ENCODE measurements around the gene CNOT4.
"Not testable (repeated sequence)": the region's sequence is repeated elsewhere in the genome, so short reads cannot be mapped to it uniquely, and the experiment has no call there.

The CNOT4 gene

GRCh38 chr7:135352285-135352684, 157.6 kb downstream of the CNOT4 start:
- H2AFZ ChIP-seq (ENCODE audit: insufficient read depth, low read length, poor library complexity) = no peak overlapping the region
- no peak overlapping the region for H3K27ac ChIP-seq (ENCODE audit: low read depth, low read length)

GRCh38 chr7:135351070-135351469, 158.8 kb downstream of the CNOT4 start:
- H3K36me3 ChIP-seq (ENCODE audit: control insufficient read depth in 1 of 2, insufficient read depth in 2 of 2, low read length in 2 of 2); H3K79me2 ChIP-seq (ENCODE audit: control insufficient read depth, insufficient read depth, low read length, poor library complexity); H2BK5ac ChIP-seq (ENCODE audit: low read depth, low read length, poor library complexity); H3K4ac ChIP-seq (ENCODE audit: low read depth, low read length); H4K8ac ChIP-seq (ENCODE audit: low read depth, low read length); H2BK12ac ChIP-seq (ENCODE audit: low read length); H3K79me1 ChIP-seq (ENCODE audit: low read length); H3K18ac ChIP-seq (ENCODE audit: low read length); H3K23ac ChIP-seq (ENCODE audit: low read length); H4K12ac ChIP-seq (ENCODE audit: low read depth, low read length); H3K14ac ChIP-seq (ENCODE audit: low read length); H3K4me1 ChIP-seq (ENCODE audit: control insufficient read depth in 1 of 2, insufficient read depth in 2 of 2, low read length in 2 of 2); H3K27ac ChIP-seq (ENCODE audit: low read depth, low read length); H3K4me3 ChIP-seq (ENCODE audit: low read depth, low read length); H2BK120ac ChIP-seq (ENCODE audit: insufficient read depth, low read length, poor library complexity); H4K91ac ChIP-seq (ENCODE audit: low read depth, low read length); H3K9ac ChIP-seq (ENCODE audit: low read length); H3K4me2 ChIP-seq (ENCODE audit: low read length); DNase-seq; H3K9me3 ChIP-seq (ENCODE audit: insufficient read depth, low read depth, low read length); H3K27me3 ChIP-seq (ENCODE audit: insufficient read depth, low read length); H2AFZ ChIP-seq (ENCODE audit: insufficient read depth, low read length, poor library complexity); H2AK5ac ChIP-seq (ENCODE audit: low read length): not testable (repeated sequence)
- WGBS (ENCODE audit: extremely low coverage, insufficient coverage, insufficient read length) = no CpG with 5 or more reads among the region's 9 CpGs

More at GRCh38 chr7:135352285-135352684, 157.6 kb downstream of the CNOT4 start:
- DNase-seq = no peak
- H3K79me2 ChIP-seq (ENCODE audit: control insufficient read depth, insufficient read depth, low read length, poor library complexity) = no peaks in the 10 kb centered on the region
- no peaks in the 10 kb centered on the region for H3K27me3 ChIP-seq (ENCODE audit: insufficient read depth, low read length)
- no peak overlapping the region for H4K8ac ChIP-seq (ENCODE audit: low read depth, low read length)
- no peak overlapping the region for H3K4me3 ChIP-seq (ENCODE audit: low read depth, low read length)
- no peak overlapping the region for H2BK120ac ChIP-seq (ENCODE audit: insufficient read depth, low read length, poor library complexity)
- no peaks in the 10 kb centered on the region for H3K36me3 ChIP-seq (ENCODE audit: control insufficient read depth in 1 of 2, insufficient read depth in 2 of 2, low read length in 2 of 2)
- no peak overlapping the region for H3K23ac ChIP-seq (ENCODE audit: low read length)
- H3K4me1 ChIP-seq (ENCODE audit: control insufficient read depth in 1 of 2, insufficient read depth in 2 of 2, low read length in 2 of 2) = no peaks in the 10 kb centered on the region
- H3K4me2 ChIP-seq (ENCODE audit: low read length) = no peak overlapping the region
- no peak overlapping the region for H3K9ac ChIP-seq (ENCODE audit: low read length)
- H3K14ac ChIP-seq (ENCODE audit: low read length) = no peak overlapping the region
- no CpG with 5 or more reads among the region's 5 CpGs for WGBS (ENCODE audit: extremely low coverage, insufficient coverage, insufficient read length)
- H2AK5ac ChIP-seq (ENCODE audit: low read length) = no peak overlapping the region
- no peak overlapping the region for H4K12ac ChIP-seq (ENCODE audit: low read depth, low read length)
- H3K9me3 ChIP-seq (ENCODE audit: insufficient read depth, low read depth, low read length) = no peaks in the 10 kb centered on the region
- no peaks in the 10 kb centered on the region for H3K79me1 ChIP-seq (ENCODE audit: low read length)
- no peak overlapping the region for H3K4ac ChIP-seq (ENCODE audit: low read depth, low read length)
- no peak overlapping the region for H2BK5ac ChIP-seq (ENCODE audit: low read depth, low read length, poor library complexity)
- no peak overlapping the region for H2BK12ac ChIP-seq (ENCODE audit: low read length)
- H4K91ac ChIP-seq (ENCODE audit: low read depth, low read length) = no peak overlapping the region
- H3K18ac ChIP-seq (ENCODE audit: low read length) = no peak overlapping the region

- Histone ChIP-seq H2BK120ac (ENCODE audit: insufficient read depth, low read length, poor library complexity) (no peak overlapping the region), H3K23ac (ENCODE audit: low read length) (no peak overlapping the region), H3K36me3 (ENCODE audit: control insufficient read depth in 1 of 2, insufficient read depth in 2 of 2, low read length in 2 of 2) (no peaks in the 10 kb centered on the region), H3K4me3 (ENCODE audit: low read depth, low read length) (no peak overlapping the region), H4K8ac (ENCODE audit: low read depth, low read length) (no peak overlapping the region), H3K4me2 (ENCODE audit: low read length) (no peak overlapping the region), H2BK5ac (ENCODE audit: low read depth, low read length, poor library complexity) (no peak overlapping the region), H3K27ac (ENCODE audit: low read depth, low read length) (no peak overlapping the region), H2AK5ac (ENCODE audit: low read length) (no peak overlapping the region), H3K79me1 (ENCODE audit: low read length) (no peaks in the 10 kb centered on the region), H3K79me2 (ENCODE audit: control insufficient read depth, insufficient read depth, low read length, poor library complexity) (no peaks in the 10 kb centered on the region), H3K4ac (ENCODE audit: low read depth, low read length) (no peak overlapping the region), H3K27me3 (ENCODE audit: insufficient read depth, low read length) (no peaks in the 10 kb centered on the region), H4K91ac (ENCODE audit: low read depth, low read length) (no peak overlapping the region), H3K9me3 (ENCODE audit: insufficient read depth, low read depth, low read length) (no peaks in the 10 kb centered on the region), H3K18ac (ENCODE audit: low read length) (no peak overlapping the region), H2AFZ (ENCODE audit: insufficient read depth, low read length, poor library complexity) (no peak overlapping the region), H3K9ac (ENCODE audit: low read length) (no peak overlapping the region), H4K12ac (ENCODE audit: low read depth, low read length) (no peak overlapping the region), H3K14ac (ENCODE audit: low read length) (no peak overlapping the region), H3K4me1 (ENCODE audit: control insufficient read depth in 1 of 2, insufficient read depth in 2 of 2, low read length in 2 of 2) (no peaks in the 10 kb centered on the region), H2BK12ac (ENCODE audit: low read length) (no peak overlapping the region)
- WGBS (ENCODE audit: extremely low coverage, insufficient coverage, insufficient read length) = no CpG with 5 or more reads among the region's 1 CpG
- DNase-seq = no peak
Observed at GRCh38 chr7:135349746-135350145, 160.2 kb downstream of the CNOT4 start.

- H3K27me3 ChIP-seq (ENCODE audit: insufficient read depth, low read length) = no peaks in the 10 kb centered on the region
- H4K12ac ChIP-seq (ENCODE audit: low read depth, low read length) = no peak overlapping the region
- H3K9me3 ChIP-seq (ENCODE audit: insufficient read depth, low read depth, low read length) = no peaks in the 10 kb centered on the region
- no peaks in the 10 kb centered on the region for H3K79me2 ChIP-seq (ENCODE audit: control insufficient read depth, insufficient read depth, low read length, poor library complexity)
- H3K9ac ChIP-seq (ENCODE audit: low read length) = no peak overlapping the region
- no peak for DNase-seq
- no peak overlapping the region for H3K23ac ChIP-seq (ENCODE audit: low read length)
- H4K8ac ChIP-seq (ENCODE audit: low read depth, low read length) = no peak overlapping the region
- H3K27ac ChIP-seq (ENCODE audit: low read depth, low read length) = no peak overlapping the region
- no peak overlapping the region for H2BK5ac ChIP-seq (ENCODE audit: low read depth, low read length, poor library complexity)
- H2AFZ ChIP-seq (ENCODE audit: insufficient read depth, low read length, poor library complexity) = no peak overlapping the region
- H3K4ac ChIP-seq (ENCODE audit: low read depth, low read length) = no peak overlapping the region
- H3K4me2 ChIP-seq (ENCODE audit: low read length) = no peak overlapping the region
- no peak overlapping the region for H2BK120ac ChIP-seq (ENCODE audit: insufficient read depth, low read length, poor library complexity)
- H3K79me1 ChIP-seq (ENCODE audit: low read length) = no peaks in the 10 kb centered on the region
- H3K4me1 ChIP-seq (ENCODE audit: control insufficient read depth in 1 of 2, insufficient read depth in 2 of 2, low read length in 2 of 2) = no peaks in the 10 kb centered on the region
- no peak overlapping the region for H3K4me3 ChIP-seq (ENCODE audit: low read depth, low read length)
- no peak overlapping the region for H2BK12ac ChIP-seq (ENCODE audit: low read length)
- H3K36me3 ChIP-seq (ENCODE audit: control insufficient read depth in 1 of 2, insufficient read depth in 2 of 2, low read length in 2 of 2) = no peaks in the 10 kb centered on the region
- H4K91ac ChIP-seq (ENCODE audit: low read depth, low read length) = no peak overlapping the region
- no peak overlapping the region for H2AK5ac ChIP-seq (ENCODE audit: low read length)
- no peak overlapping the region for H3K14ac ChIP-seq (ENCODE audit: low read length)
- H3K18ac ChIP-seq (ENCODE audit: low read length) = no peak overlapping the region
Observed at GRCh38 chr7:135348493-135348892, 161.4 kb downstream of the CNOT4 start.

Measured in trophoblast cell (in vitro differentiated cells and primary cell).